AG04450 (cell line): Measurements from ENCODE around the gene BRSK2. TPM values are rescaled to one million over a fixed set of nuclear protein-coding genes. Genes with fewer than 3 reads are reported as not detected.

Experiments
- CTCF ChIA-PET: fragments of 300-600, 350-600 bp; formaldehyde crosslinking; extraction: SDS; loops from one replicate; lab custom pipeline; 2022; ENCODE audit warnings: antibody characterized with exemption, inconsistent platforms; lab: Charles Lee
- POLR2A ChIA-PET: fragments of 350-600 bp; formaldehyde crosslinking; extraction: SDS; loops from one replicate; lab custom pipeline; 2021; ENCODE audit warnings: antibody characterized with exemption, inconsistent platforms; lab: Yijun Ruan, JAX
- DNase-seq: peaks from one replicate; pipeline ENCODE4 v3.0.0-alpha.2; 2011; ENCODE audit warnings: low read depth, low spot score
- H3K27ac ChIP-seq: one replicate; pipeline ENCODE4 v1.5.1; 2012; ENCODE audit warnings: low read depth, low read length, control low read depth
- H3K27me3 ChIP-seq: one replicate; pipeline ENCODE4 v1.6.0; 2012; ENCODE audit warnings: low read length; ENCODE audit not compliant: control insufficient read depth, insufficient read depth
- H3K4me3 ChIP-seq: 2 replicates; pipeline ENCODE4 v1.5.1; 2011; ENCODE audit warnings: mild to moderate bottlenecking, low read depth, low read length, control low read depth
- H3K9me3 ChIP-seq: 2 replicates; pipeline ENCODE4 v1.5.1; 2012; ENCODE audit warnings: low read length; ENCODE audit not compliant: control insufficient read depth, insufficient read depth
- polyA plus RNA-seq: library from polyadenylated mRNA; depleted of rRNA; stranded (reverse); fragments of >200 nt; gene quantifications from 2 replicates; pipeline ENCODE4 v1.2.3, GENCODE V29; 2011
- TF ChIP-seq, protein P1 (sequence below): IDR thresholded peaks from 2 replicates; pipeline ENCODE4 v1.5.1; 2011; ENCODE audit warnings: low read depth, low read length, control low read depth, inconsistent platforms

The BRSK2 gene
- polyA plus RNA-seq, 1 experiment, result 0.11 TPM

GRCh38 chr11:1502954-1503707 lies 113.4 kb downstream of the BRSK2 start:
- H3K4me3 ChIP-seq, result no peak overlapping the region
- TF ChIP-seq, protein P1, sequence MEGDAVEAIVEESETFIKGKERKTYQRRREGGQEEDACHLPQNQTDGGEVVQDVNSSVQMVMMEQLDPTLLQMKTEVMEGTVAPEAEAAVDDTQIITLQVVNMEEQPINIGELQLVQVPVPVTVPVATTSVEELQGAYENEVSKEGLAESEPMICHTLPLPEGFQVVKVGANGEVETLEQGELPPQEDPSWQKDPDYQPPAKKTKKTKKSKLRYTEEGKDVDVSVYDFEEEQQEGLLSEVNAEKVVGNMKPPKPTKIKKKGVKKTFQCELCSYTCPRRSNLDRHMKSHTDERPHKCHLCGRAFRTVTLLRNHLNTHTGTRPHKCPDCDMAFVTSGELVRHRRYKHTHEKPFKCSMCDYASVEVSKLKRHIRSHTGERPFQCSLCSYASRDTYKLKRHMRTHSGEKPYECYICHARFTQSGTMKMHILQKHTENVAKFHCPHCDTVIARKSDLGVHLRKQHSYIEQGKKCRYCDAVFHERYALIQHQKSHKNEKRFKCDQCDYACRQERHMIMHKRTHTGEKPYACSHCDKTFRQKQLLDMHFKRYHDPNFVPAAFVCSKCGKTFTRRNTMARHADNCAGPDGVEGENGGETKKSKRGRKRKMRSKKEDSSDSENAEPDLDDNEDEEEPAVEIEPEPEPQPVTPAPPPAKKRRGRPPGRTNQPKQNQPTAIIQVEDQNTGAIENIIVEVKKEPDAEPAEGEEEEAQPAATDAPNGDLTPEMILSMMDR, result no peak
- ChIA-PET CTCF (no interaction called here), POLR2A (no interaction called here)
- DNase-seq, result no peak
- no peaks in the 10 kb centered on the region for H3K27me3 ChIP-seq
- peaks cover 17% of the 10 kb centered on the region for H3K9me3 ChIP-seq
- H3K27ac ChIP-seq, result no peak overlapping the region

- H3K4me3 ChIP-seq, result no peak overlapping the region
- DNase-seq, result no peak
- ChIA-PET CTCF (no interaction called here), POLR2A (no interaction called here)
- peaks cover 17% of the 10 kb centered on the region for H3K9me3 ChIP-seq
- TF ChIP-seq, protein P1, result no peak
- H3K27me3 ChIP-seq, result no peaks in the 10 kb centered on the region
- no peak overlapping the region for H3K27ac ChIP-seq
Measured at GRCh38 chr11:1503708-1504104, 114.0 kb downstream of the BRSK2 start.

- peaks cover 16% of the 10 kb centered on the region for H3K9me3 ChIP-seq
- CTCF ChIA-PET, result no interaction called here
- TF ChIP-seq, protein P1, result no peak
- DNase-seq, result no peak
- no peaks in the 10 kb centered on the region for H3K27me3 ChIP-seq
- no peak overlapping the region for H3K27ac ChIP-seq
- no peak overlapping the region for H3K4me3 ChIP-seq
- POLR2A ChIA-PET, result no interaction called here
Measured at GRCh38 chr11:1504138-1504537, 114.4 kb downstream of the BRSK2 start.

DNA sequence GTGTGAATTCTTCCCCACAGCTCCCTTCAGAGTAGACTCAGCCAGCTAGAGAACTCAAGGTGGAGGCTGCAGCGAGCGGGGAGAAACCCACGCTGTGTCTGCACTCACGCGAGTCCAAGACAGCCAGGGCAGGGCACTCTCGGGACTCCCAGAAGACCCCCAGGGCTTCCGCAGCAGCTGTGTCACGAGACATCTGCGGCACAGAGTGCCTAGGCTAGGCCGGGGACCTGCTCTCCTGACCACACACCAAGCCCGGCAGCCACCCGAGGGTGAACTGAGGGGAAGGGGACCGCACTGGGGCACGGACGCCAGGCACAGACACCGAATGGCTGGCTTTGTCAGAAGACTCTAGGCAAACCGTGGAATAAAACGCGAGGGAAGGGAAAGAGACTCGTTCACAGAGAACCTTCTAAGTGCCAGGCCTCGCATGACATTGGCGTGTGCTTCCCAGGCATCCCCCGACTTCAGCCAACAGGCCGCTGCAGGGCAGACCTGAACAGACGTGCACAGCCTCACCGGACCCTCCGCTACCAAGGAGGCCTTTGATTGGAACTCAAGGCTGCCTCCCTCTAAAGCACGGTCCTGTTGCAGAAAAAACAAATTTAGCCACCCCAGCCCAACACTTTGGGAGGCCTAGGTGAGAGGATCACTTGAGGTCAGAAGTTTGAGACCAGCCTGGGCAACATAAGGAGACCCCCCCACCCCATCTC lies 115.0 kb downstream of the BRSK2 start:
- no peaks in the 10 kb centered on the region for H3K27me3 ChIP-seq
- TF ChIP-seq, protein P1, result no peak
- H3K9me3 ChIP-seq, result peaks cover 10% of the 10 kb centered on the region
- no peak for DNase-seq
- ChIA-PET POLR2A (no interaction called here), CTCF (interaction anchor here (1.1 kb wide), 1 partner anchor 10 kb away, joined by 5 read pairs; no protein-coding TSS in a partner anchor)
- H3K4me3 ChIP-seq, result no peak overlapping the region
- H3K27ac ChIP-seq, result no peak overlapping the region

DNA sequence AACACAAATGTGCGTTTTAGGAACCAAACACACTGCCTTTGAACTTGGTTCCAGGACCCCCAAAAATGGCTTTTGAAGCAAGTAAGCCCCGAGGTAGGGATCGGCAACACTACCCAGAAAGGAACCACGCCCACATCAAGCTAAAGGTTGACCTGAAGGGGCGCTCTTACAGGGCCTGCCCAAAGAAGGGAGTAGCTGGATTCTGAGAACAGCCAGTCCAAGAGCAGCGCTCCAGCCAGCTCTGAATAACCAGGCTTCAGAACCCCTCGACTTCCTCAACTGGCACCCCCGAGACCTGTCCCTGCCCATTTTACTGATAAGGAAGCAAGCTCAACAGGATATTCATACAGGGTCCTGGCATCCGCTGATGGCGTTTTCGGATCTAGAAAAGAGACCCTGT lies 115.7 kb downstream of the BRSK2 start:
- CTCF ChIA-PET, result interaction anchor here (1.1 kb wide), 1 partner anchor 9 kb away, joined by 5 read pairs; no protein-coding TSS in a partner anchor
- Histone ChIP-seq H3K9me3 (peaks cover 5% of the 10 kb centered on the region; the same call in 1 of the 2 replicates), H3K27me3 (no peaks in the 10 kb centered on the region), H3K27ac (no peak overlapping the region), H3K4me3 (no peak overlapping the region)
- POLR2A ChIA-PET, result no interaction called here
- TF ChIP-seq, protein P1, result no peak
- DNase-seq, result no peak
